HG03103 (cell line): ENCODE measurements around the gene OGA.

Source experiments
- ATAC-seq: cut with Tn5 transposase; IDR thresholded peaks from one replicate; pipeline ENCODE4 v1.9.1; 2021; ENCODE audit warnings: low read depth; ENCODE audit not compliant: unreplicated experiment

Gene OGA

DNA sequence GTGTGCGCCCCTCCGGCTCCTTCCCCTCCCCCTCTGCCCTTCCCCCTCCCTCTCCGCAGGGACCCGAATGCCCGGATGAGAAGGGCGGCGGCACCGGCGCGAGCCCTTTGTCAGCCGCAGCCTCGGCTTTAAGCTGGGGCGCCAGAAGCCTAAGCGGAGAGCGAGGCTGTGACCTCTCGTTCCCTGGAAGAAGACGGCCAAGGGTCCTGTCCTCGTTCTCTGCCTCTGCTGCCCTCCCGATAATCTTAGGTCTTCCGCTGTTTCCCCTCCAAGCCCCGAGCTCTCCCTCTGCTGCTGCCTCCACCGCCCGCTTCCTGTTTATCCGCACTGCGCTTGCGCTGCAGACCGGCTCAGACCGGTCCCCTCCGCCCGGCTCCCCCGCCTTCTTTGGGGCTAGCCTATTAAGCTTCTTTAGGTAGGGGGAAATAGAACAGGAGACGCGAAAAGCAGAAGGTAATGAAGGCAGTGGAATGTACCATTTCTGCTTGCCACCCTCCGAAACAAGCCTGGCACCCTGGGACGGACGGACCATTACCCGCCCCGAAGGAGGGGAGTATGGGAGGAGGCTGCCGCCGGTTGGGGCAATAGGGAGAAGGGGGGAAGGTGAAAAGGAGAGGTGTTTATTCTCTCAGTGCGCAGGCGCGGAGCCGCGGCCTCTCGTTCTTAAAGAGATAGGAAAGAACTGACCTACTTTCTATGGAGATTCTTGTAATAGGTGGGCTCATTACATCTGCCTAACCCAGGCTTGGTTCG lies at the start of gene OGA:
OGA (minus strand) TSS at position 326 of the 753 bp plus-strand sequence. CDS start 422 bp downstream, outside the sequence.
- peak; percentile 82 for ATAC-seq

DNA sequence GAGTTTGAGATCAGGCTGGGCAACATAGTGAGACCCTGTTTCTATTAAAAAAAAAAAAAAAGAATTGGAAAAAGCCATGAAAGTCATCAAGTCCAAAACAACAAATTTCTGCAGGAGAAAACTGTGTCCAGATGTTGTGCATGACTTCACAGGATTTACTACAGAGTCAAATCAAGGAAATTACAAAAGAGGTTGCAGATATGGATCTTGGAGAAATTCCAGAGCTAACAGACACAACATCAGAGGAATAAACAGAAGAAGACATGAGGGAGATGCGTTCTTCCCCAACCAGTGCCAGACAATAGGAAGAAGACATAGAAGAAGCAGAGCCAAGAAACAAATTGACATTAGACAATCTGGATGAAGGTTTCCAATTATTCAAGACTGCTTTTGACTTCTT lies 49.7 kb upstream of the OGA start:
- ATAC-seq = no peak

DNA sequence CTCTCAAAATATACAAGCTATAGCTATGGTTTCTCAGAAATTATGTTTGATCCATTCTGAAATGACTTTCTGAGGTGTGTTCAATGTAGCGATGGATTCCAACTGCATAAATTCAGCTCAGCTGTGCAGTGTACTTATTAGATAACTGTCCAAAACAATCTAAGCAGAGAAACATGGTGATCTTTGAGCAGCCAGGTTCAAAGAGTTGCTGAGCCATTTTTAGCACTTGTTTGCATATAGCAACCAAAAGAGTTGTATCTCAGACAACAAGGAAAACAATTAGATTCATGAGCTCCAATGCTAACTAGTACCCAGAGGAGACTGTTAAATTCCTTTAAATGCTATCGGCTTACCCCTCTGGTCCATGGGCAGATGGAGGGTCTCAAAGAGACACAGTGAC lies 41.3 kb upstream of the OGA start:
- no peak for ATAC-seq

DNA sequence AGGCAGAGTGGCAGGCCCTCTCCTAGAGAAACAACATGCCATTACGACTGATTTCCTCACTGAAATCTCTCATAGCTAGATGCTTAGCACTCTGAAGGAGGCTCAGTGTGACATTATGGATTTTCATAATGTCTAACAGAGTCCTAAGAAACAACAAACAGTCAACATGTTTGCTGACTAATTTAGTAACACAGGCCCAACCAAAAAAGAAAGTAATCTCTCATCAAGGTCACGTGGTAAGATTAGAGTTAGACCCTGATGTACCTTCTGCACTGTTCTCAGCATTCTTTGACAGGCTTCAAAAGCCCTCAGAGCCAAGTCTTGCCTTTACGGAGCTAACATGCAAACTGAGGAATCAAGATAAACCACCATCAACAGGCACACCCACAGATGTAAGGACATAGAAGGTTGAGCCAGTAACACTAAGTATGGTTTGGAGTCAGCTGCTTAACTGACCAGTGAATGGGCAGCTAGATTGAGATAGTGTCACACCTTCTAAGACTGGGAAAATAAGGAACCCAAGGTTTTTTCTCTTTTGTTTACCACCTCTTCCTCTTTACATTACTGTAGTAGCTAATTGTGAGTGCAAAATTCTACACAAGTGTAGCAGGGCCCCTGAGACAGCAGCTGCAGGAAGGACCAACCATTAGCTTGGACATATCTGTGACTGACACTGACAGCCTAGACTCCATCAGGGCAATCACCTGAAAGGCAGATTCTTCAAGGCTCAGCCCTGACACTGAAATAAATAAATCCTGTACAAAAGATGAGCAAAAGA lies 40.7 kb upstream of the OGA start:
- peak; percentile 70 for ATAC-seq

DNA sequence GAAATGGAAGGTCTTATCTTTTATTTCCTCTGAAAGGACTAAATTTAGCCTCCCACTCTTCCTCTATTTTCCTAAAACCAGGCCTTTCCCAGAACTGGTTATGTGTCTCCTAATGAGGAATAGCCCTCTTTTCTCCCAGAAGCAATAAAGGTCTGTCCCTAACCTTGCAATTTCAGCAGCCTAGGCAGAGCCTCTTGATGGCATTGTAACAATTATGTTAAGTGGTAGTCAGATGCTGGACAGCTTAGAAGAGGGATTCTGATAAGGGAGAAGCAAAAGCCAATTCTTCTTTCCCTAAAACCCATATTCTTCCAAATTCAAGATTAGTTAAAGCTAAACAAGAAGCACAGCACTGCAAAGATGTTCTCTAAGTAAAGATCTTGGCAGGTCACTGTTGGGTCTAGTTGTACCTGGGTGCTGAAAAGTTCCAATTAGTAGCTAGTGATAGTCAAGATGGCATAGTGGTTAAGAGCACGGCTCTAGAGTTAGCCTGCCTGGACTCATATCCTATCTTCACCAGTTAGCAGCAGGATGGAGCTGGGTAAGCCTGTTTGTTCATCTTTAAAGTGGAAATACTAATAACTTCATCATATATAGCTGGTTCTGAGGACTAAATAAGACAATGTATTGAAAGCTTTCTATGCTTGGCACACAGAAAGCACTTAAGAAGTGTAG lies 39.7 kb upstream of the OGA start:
- no peak for ATAC-seq

DNA sequence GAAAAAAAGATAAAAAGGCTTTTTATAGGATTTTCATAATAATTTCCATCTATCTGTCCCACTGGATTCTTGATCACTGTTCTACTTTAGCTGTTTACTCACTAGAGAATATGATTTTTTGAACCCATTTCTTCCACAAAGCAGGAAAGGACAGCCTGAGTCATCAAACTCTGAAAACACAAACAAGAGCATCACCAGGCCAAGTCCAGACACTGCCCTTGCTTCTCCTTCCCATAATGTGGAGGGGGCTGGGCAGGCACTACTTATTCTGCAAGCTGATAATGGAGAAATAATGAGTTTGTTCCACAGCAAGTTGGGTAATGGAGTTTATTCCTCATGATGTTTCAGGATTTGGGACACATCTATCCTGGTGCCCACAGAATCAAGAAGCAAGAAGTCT lies 38.4 kb upstream of the OGA start:
- no peak for ATAC-seq

DNA sequence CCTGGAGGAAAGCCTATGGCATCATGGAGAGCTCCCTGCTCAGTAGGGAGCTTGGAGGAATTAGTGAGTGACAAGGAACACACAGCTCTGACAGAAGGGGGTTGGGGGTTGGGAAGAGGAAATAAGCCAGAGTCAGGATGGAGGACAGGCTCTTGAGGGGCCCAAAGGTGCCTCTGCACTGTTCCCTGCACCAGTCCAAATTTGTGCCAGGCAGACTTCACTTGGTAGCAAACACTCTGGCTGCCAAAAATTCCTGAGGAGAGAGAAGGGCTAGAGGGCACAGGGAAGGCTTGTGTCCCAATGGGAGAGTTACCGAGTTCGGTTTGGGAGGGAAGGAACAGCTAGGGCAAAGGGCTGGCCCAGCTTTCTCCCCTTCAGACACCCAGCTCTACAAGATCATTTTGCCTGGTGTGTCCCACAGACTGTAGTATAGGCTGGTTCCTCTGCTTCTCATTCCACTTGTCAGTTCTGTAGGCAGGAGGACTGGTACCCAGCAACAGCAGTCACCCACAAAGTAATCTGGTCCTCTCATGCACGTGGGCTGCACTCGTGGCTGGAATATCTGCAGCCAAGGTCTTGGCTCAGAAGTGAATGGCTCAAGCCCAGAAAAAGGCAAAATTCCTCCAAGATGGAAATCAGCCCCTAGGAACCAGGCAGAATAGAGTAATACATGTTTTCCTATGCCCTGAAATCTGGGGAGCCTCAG lies 33.3 kb upstream of the OGA start:
- no peak for ATAC-seq

DNA sequence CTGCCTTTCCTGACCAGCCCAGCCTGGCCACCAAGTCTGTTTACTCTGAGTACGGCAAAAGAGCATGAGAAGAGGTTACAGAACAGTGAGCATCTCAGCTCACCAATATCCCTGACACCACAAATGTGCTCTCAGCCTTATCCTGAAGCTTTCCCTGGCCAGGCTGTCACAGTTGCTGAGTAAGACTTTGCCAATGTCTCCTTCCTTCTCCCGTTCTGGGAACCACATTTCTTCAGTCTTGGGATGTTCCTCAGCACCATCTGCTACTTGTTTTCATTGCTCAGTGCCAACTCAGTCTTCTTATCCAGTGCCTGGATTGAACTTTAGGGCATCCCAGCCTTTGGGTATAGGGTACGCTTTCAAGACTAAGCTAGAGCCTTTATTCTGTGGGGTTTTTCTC lies 32.5 kb upstream of the OGA start:
- no peak for ATAC-seq

DNA sequence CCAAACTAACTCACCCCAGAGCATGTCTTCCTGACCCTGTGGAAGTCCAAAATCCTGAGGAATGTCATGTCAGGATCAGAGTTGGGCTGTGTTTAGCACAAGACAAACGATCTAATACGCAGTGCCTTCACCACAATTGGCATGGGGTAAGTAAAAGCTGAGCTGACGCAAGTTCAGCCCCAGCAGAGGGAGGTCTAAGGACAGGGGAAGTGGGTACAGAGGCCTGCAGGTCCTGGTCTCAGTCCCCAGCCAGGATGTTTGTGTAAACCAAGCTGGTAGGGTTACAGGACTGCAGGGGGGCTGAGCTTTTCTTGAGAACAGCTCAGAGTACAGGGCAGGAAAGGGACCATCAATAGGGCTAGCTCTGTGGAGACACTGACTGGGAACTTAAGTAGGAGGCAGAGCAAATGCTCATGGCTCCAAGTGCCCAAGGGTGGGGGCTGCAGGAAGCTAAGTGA lies 30.7 kb upstream of the OGA start:
- no peak for ATAC-seq

DNA sequence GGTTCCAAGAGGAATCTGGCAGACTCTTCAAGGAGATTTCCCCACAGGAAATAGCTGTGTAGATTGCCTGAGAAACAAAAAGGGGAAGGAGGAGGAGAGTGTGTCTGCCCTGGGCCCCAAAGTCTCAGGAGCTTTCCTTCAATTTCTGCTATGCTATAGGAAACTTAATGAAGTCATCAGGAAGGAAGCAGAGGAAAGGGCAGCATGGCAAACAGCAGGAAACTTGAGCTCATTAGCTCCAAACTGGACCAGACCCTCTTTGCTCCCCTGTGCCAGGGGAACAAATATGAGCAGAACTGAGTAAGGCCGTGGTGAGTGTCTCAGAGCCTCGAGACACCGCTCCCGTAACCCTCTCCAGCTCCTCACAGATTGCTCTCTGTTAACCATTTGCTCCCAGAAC lies 30.2 kb upstream of the OGA start:
- ATAC-seq = no peak

DNA sequence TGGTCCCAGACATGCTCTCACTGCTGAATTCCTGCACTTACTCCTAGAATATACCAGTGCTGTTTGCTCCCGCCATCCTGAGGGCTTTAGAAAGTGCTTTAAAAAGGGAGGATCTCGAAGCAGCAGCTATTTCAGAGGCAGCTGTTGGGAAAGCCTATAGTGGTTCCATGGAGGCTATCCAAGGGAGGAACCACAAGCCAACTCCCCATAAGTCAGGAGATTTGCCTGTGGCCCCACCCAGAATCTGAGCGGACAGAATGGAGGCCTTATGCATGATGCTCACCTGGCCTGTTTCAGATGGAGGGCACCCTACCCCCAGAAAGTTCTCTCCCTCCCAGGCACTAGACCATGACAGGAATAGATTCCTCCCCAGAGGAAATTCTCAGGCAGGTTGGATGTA lies 27.6 kb upstream of the OGA start:
- ATAC-seq = no peak

DNA sequence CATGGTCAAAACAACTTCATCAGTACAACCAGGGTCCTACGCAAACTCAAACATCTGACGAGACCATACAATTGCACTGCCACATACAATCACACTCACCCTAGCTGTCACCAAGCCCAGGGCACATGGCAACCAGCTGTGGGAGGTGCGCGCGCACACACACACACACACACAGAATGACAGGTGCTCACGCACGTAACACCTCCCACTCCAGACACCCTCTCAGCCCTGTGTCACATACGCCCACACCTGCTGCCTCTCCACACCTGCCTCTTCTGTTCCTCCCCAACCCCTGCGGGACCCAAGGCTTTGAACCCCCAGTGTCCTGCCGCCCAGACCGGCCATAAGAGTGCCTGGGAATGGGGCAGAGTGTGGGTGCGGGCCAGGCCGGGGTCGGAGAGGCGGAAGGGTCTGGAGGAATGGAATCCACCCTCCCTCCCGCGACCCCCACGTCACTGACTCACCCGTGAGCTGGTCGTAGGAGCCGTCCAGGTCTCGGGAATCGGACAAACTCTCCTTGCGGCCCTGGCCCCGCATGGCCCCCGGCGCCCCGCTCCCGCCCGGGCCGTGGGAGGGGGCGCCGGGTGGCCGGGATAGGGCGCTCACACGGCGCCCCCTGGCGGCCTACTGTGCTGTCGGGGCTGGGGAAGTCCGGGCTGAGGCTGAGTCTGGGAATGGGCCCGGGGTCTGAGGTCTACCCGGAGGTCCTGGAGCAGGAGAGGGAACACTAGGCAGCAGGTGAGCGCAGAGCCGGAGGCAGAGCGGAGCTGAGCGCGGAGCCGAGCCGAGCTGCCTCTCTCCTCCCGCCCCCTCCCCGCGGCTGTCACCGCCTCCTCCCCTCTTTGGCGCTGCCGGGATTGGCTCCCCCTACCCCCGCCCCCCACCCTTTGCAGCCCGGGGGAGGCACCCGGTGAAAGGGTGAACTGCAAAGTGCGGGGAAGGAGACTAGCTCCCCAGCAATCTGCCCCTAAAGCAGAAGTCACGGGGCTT lies 25.1 kb upstream of the OGA start, which contains the start of gene KCNIP2:
KCNIP2 (minus strand) TSS at position 769 of the 990 bp plus-strand sequence; CDS start at position 537, 232 bp downstream.
- no peak for ATAC-seq

DNA sequence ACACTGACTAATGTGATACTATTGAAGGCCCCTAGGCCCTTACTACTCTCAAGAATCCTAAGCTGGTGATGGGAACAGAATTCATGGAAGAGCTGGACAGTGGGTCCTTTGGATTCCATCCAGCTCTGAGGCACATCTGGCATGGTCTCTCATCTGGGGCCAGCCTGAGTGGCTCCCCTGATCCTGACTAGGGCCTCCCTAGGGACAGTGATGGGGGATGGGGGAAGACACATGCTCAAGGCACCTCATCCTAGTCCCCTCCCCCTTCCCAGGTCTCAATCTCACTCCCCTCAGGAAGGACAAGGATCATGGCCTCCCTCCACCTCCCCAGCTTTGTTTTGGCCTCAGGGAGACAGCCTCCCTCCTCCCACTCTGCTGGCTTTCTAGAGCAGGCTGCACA lies 23.6 kb upstream of the OGA start:
- ATAC-seq = no peak

DNA sequence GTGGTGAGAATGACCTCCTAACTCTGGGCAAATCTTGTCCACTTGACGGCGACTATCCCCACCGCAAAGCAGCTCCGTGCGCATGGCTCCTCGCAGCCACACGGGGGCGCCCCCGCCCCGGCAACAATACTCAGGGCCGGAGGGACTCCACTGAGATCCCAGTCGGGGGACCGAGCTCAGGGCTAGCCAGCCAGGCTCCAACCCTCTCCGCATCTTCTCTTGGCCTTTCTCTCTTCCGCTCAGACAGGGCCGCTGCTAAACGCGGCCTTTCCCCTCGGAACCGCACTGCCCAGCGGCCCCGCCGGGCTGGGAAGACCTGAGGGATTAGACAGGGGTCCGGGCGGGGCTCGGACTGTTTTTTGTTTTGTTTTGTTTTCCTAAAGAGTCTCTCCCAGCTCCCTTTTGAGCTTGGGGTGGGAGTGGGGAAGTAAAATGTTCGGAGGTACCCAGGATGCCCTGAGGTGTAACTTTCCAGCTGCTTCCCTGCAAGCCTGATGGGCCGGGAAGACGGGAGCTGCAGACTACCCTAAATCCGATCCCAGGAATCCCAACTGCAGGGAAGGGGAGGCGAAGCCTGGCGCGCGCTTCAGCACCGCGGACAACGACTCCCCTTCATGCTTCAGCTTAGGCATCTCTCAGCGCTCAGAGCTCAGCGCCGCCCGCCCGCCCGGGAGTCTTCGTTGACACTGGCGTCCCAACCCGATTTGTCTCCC lies 22.7 kb upstream of the OGA start:
- ATAC-seq = no peak

DNA sequence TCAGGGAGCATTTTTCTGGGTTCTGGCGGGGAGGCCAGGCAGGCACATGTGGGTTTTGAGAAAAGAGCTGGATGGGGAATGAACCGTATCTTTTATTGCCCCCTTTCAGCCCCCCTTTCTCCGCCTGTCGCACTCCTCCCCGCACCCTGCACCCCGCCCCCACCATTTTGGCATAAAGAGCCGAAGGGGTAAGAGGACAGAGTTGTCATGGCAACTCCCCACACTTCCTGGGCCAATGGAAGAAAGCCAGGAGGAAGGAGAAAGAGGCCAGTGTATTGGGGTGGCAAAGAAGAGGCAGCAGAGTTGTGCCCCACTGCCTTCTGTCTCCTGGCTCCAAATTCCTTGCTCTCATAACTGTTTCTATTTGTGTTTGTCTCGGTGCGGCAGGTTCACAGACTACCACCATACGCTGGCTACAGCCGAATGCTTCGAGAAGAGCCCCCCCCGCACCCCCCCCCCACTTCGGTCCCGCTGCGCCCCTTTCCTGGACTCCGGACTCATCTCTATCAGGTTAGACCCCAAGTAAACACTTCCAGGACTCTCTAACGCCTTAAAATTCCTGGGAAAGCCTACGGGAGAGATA lies 21.9 kb upstream of the OGA start:
- no peak for ATAC-seq

DNA sequence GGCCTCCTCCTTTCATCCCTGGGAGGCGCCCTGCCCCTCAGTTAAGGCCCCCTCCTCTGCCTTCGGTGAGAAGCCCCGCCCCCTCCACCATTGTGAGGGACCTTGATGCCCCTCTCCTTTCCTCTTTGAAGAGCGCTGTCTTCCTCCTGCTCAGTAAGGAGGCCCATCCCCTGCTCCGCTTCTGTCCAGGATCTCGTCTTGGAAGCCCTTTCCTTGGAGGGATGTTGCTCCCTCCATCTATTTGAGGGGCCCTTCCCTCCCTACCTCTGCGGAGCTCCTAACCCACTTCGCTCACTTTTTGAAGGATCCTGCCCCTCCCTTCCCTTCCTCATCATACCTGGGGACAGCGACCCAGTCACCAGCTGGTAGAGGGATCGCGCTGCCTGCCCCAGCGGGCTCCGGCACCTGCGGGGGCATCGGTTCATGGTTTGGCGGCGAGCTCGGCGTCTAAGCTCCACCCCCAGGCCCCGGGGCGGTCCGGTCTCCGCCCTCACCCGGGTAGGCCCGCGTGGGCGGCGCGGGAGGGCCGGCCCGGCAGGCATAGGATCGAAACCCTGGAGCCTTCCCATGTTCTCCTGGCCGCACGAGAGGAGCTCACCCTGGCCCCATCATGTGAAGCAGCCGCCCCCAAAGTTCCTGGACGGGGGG lies 21.3 kb upstream of the OGA start:
- no peak for ATAC-seq

DNA sequence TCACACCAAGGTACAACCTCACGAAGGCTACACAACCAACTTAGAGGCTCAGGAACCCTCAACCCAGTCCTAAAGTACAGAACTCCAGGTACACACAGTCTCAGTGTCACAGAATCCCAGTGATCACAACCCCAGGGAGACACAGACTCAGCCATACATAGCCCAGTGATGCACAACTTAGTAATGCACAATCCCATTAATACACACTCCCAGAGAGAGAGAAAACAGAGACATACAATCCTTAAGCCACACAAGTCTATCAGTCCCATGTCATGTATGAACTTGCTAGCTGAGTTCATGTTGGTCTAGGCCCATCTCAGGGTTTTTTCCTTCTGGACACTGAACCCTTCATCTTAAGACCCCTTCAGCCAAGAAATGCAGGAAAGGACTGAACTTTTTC lies 20.8 kb upstream of the OGA start:
- ATAC-seq = no peak

DNA sequence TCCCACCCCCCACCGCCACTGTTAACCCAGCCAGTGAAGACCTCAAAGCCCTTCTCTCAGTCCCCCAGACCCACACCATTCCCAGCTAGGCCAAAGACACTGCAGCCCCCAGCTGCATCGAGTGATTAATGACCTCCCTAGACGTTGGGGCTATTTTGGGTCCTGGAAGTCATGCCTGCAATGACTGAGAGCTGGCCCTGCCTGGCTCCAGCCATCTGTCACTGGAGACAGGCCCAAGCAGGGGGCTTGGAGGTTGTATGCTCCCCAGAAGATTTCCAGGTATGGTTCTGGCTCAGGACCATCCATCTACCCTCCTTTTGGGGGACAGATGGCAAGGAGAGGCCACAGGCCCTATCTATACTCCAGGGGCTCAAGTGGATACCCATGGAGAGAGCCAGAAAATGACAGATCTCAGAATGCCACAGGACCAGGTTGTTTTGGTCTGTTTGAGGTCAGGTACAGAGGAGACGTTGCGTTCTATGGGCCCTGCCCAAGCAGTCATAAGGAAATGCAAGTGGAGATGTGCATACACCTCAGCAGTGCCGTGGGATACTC lies 20.2 kb upstream of the OGA start:
- ATAC-seq = no peak
